H1 (cell line): ENCODE data around the gene ARHGAP15. TPM values are rescaled to one million over a fixed set of nuclear protein-coding genes. Genes with fewer than 3 reads are reported as not detected.

ENCODE experiments used
- CTCF ChIA-PET: fragments of 300-600 bp; sonication (Branson Sonifier 250); formaldehyde crosslinking; loops from one replicate; lab custom pipeline; 2021; ENCODE audit not compliant: partially characterized antibody; lab: Charles Lee
- POLR2A ChIA-PET: fragments of 300-600 bp; sonication (Branson Sonifier 250); formaldehyde crosslinking; loops from one replicate; lab custom pipeline; 2021; ENCODE audit warnings: inconsistent platforms; ENCODE audit not compliant: partially characterized antibody; lab: Charles Lee
- DNase-seq, 2 experiments: peaks; one replicate each; pipeline versions ENCODE4 v3.0.0 to v3.0.0-alpha.2; 2010 to 2022; ENCODE audit warnings: low spot score in 2 of 2, low read depth in 1 of 2, mixed read lengths in 1 of 2
- FAIRE-seq: peaks from 2 replicates; lab custom pipeline; 2011; peaks lifted over from hg19 to GRCh38; lab: Jason Lieb, UNC
- H2AFZ ChIP-seq: 2 replicates; pipeline ENCODE4 v1.8.1; 2012; ENCODE audit warnings: low read length, inconsistent platforms
- H2AK5ac ChIP-seq: 2 replicates; pipeline ENCODE4 v1.6.1; 2013; ENCODE audit warnings: low read depth, low read length
- H2BK120ac ChIP-seq: replicated peaks from 2 replicates; pipeline ENCODE3; 2013; ENCODE audit warnings: low read depth, low read length, inconsistent platforms
- H2BK12ac ChIP-seq: 2 replicates; pipeline ENCODE4 v1.6.1; 2013; ENCODE audit warnings: low read depth, low read length
- H2BK15ac ChIP-seq: 2 replicates; pipeline ENCODE4 v1.6.1; 2013; ENCODE audit warnings: low read length
- H2BK20ac ChIP-seq: 2 replicates; pipeline ENCODE4 v1.6.1; 2013; ENCODE audit warnings: low read length
- H2BK5ac ChIP-seq: 2 replicates; pipeline ENCODE4 v1.6.1; 2013; ENCODE audit warnings: low read depth, low read length
- H3K14ac ChIP-seq: 2 replicates; pipeline ENCODE4 v1.6.1; 2013; ENCODE audit warnings: inconsistent platforms; ENCODE audit not compliant: insufficient read length
- H3K18ac ChIP-seq: 2 replicates; pipeline ENCODE4 v1.6.1; 2013; ENCODE audit warnings: low read length; ENCODE audit errors: extremely low read depth
- H3K23ac ChIP-seq: 2 replicates; pipeline ENCODE4 v1.6.1; 2013; ENCODE audit warnings: inconsistent platforms; ENCODE audit not compliant: insufficient read length
- H3K23me2 ChIP-seq: 2 replicates; pipeline ENCODE4 v1.6.1; 2013; ENCODE audit warnings: low read depth, low read length
- H3K27ac ChIP-seq: 2 replicates; pipeline ENCODE4 v1.6.1; 2011; ENCODE audit warnings: low read depth, low read length, inconsistent platforms
- H3K27me3 ChIP-seq, 4 experiments: replicated peaks in 1 of 4; 1 replicate in 1 of 4; 2 replicates in 3 of 4; pipeline versions ENCODE4 v1.6.1 to v1.8.1; 2011 to 2013; ENCODE audit warnings: low read length in 3 of 4, mild to moderate bottlenecking in 3 of 4, inconsistent platforms in 2 of 4, mixed read lengths in 2 of 4, moderate library complexity in 1 of 4; ENCODE audit not compliant: control insufficient read depth in 3 of 4, insufficient read depth in 3 of 4; ENCODE audit errors: extremely low read depth in 1 of 4
- H3K36me3 ChIP-seq, 4 experiments: 2 replicates each; pipeline versions ENCODE4 v1.6.1 to v1.8.1; 2011 to 2013; ENCODE audit warnings: mild to moderate bottlenecking in 4 of 4, low read length in 3 of 4, moderate library complexity in 2 of 4, control low read depth in 1 of 4, inconsistent platforms in 1 of 4; ENCODE audit not compliant: insufficient read depth in 4 of 4, control insufficient read depth in 2 of 4
- H3K4ac ChIP-seq: replicated peaks from 2 replicates; pipeline ENCODE3; 2013; ENCODE audit warnings: low read length, low read depth, mixed read lengths, inconsistent platforms; ENCODE audit not compliant: insufficient read length
- H3K4me1 ChIP-seq, 4 experiments: replicated peaks in 1 of 4; 1 replicate in 1 of 4; 2 replicates in 3 of 4; pipeline versions ENCODE4 v1.6.1 to v1.8.1; 2011 to 2013; ENCODE audit warnings: low read length in 3 of 4, inconsistent platforms in 2 of 4, mixed read lengths in 1 of 4; ENCODE audit not compliant: insufficient read depth in 4 of 4, control insufficient read depth in 3 of 4
- H3K4me2 ChIP-seq, 2 experiments: 2 replicates each; pipeline versions ENCODE4 v1.6.1 to v1.8.1; 2011 to 2013; ENCODE audit warnings: low read depth in 2 of 2, low read length in 2 of 2, control low read depth in 1 of 2, inconsistent platforms in 1 of 2, mild to moderate bottlenecking in 1 of 2; ENCODE audit not compliant: insufficient read depth in 1 of 2
- H3K4me3 ChIP-seq, 4 experiments: fragments of 200-600, 300-600 bp in 1 of 4; sonication (generic), shearing (Covaris generic), sonication (Bioruptor Twin) in 1 of 4; 2 replicates each; pipeline versions ENCODE4 v1.5.1 to v1.8.1; 2011 to 2016; ENCODE audit warnings: low read length in 4 of 4, low read depth in 3 of 4, control low read depth in 2 of 4, inconsistent platforms in 2 of 4, mild to moderate bottlenecking in 2 of 4, mixed read lengths in 1 of 4, moderate library complexity in 1 of 4; ENCODE audit not compliant: insufficient read depth in 2 of 4; ENCODE audit errors: extremely low read depth in 1 of 4
- H3K56ac ChIP-seq: replicated peaks from 2 replicates; pipeline ENCODE3; 2013; ENCODE audit warnings: low read depth, mild to moderate bottlenecking, mixed read lengths, low read length, inconsistent platforms; ENCODE audit not compliant: insufficient read length
- H3K79me1 ChIP-seq: 2 replicates; pipeline ENCODE4 v1.6.1; 2013; ENCODE audit warnings: low read depth, low read length, control low read depth
- H3K79me2 ChIP-seq, 2 experiments: 2 replicates each; pipeline versions ENCODE4 v1.6.1 to v1.8.1; 2012 to 2013; ENCODE audit warnings: low read length in 2 of 2, mild to moderate bottlenecking in 2 of 2, inconsistent platforms in 1 of 2; ENCODE audit not compliant: insufficient read depth in 2 of 2, control insufficient read depth in 1 of 2
- H3K9ac ChIP-seq, 4 experiments: replicated peaks in 1 of 4; 1 replicate in 1 of 4; 2 replicates in 3 of 4; pipeline versions ENCODE4 v1.6.1 to v1.8.1; 2011 to 2013; ENCODE audit warnings: low read depth in 3 of 4, low read length in 3 of 4, control low read depth in 2 of 4, mild to moderate bottlenecking in 2 of 4, moderate library complexity in 2 of 4, inconsistent platforms in 1 of 4; ENCODE audit errors: extremely low read depth in 1 of 4
- H3K9me3 ChIP-seq, 2 experiments: 2 replicates each; pipeline versions ENCODE4 v1.6.1 to v1.8.1; 2012 to 2013; ENCODE audit warnings: mild to moderate bottlenecking in 2 of 2, moderate library complexity in 2 of 2, control low read depth in 1 of 2, inconsistent platforms in 1 of 2, low read depth in 1 of 2, low read length in 1 of 2, mixed read lengths in 1 of 2; ENCODE audit not compliant: insufficient read depth in 2 of 2
- H4K20me1 ChIP-seq, 2 experiments: replicated peaks in 1 of 2; 2 replicates each; pipeline versions ENCODE3 to v1.8.1; 2011 to 2013; ENCODE audit warnings: inconsistent platforms in 2 of 2, low read length in 2 of 2, mild to moderate bottlenecking in 1 of 2; ENCODE audit not compliant: insufficient read depth in 2 of 2, control insufficient read depth in 1 of 2
- H4K5ac ChIP-seq: 2 replicates; pipeline ENCODE4 v1.6.1; 2013; ENCODE audit warnings: low read length, low read depth, mixed read lengths, inconsistent platforms; ENCODE audit not compliant: insufficient read length
- H4K8ac ChIP-seq: 2 replicates; pipeline ENCODE4 v1.8.0; 2013; ENCODE audit warnings: mild to moderate bottlenecking, moderate library complexity, low read length, inconsistent platforms; ENCODE audit not compliant: insufficient read depth; ENCODE audit errors: extremely low read depth
- H4K91ac ChIP-seq: replicated peaks from 2 replicates; pipeline ENCODE3; 2013; ENCODE audit warnings: low read length, mixed read lengths, inconsistent platforms; ENCODE audit not compliant: insufficient read length
- ASH2L ChIP-seq: fragments of 200-600, 300-600 bp; sonication (generic); IDR thresholded peaks from one replicate; pipeline ENCODE4 v1.7.1; 2017; ENCODE audit warnings: low read length
- CHD1 ChIP-seq: IDR thresholded peaks from 2 replicates; pipeline ENCODE4 v1.6.1; 2012; ENCODE audit warnings: low read depth, low read length, improper control_type of control experiment
- CHD2 ChIP-seq: IDR thresholded peaks from 2 replicates; pipeline ENCODE4 v1.6.1; 2012; ENCODE audit warnings: low read length, improper control_type of control experiment
- CTBP2 ChIP-seq: IDR thresholded peaks from 2 replicates; pipeline ENCODE4 v1.7.0; 2011; ENCODE audit warnings: borderline replicate concordance, mild to moderate bottlenecking, moderate library complexity, mixed read lengths, low read length; ENCODE audit not compliant: insufficient read depth, insufficient read length
- EP300 ChIP-seq, 2 experiments: IDR thresholded peaks; 1 replicate in 1 of 2; 2 replicates in 1 of 2; pipeline ENCODE4 v1.6.1; 2011 to 2012; ENCODE audit warnings: low read depth in 2 of 2, low read length in 2 of 2, mild to moderate bottlenecking in 2 of 2, borderline replicate concordance in 1 of 2, inconsistent platforms in 1 of 2, moderate library complexity in 1 of 2
- FOSL1 ChIP-seq: IDR thresholded peaks from 2 replicates; pipeline ENCODE4 v1.6.1; 2011; ENCODE audit warnings: mild to moderate bottlenecking, low read depth, low read length, moderate library complexity; ENCODE audit not compliant: insufficient read depth
- GABPA ChIP-seq: IDR thresholded peaks from 2 replicates; pipeline ENCODE4 v1.6.1; 2011; ENCODE audit warnings: mild to moderate bottlenecking, low read length, moderate library complexity, borderline replicate concordance; ENCODE audit not compliant: insufficient read depth
- JUND ChIP-seq: IDR thresholded peaks from 2 replicates; pipeline ENCODE4 v1.6.1; 2011; ENCODE audit warnings: mild to moderate bottlenecking, improper control_type of control experiment, low read length
- POLR2A ChIP-seq, 2 experiments: IDR thresholded peaks; 1 replicate in 1 of 2; 2 replicates in 1 of 2; pipeline ENCODE4 v1.6.1; 2011; ENCODE audit warnings: low read depth in 2 of 2, low read length in 2 of 2, mild to moderate bottlenecking in 2 of 2; ENCODE audit errors: control extremely low read depth in 1 of 2
- POLR2AphosphoS5 ChIP-seq: IDR thresholded peaks from 2 replicates; pipeline ENCODE4 v1.6.1; 2011; ENCODE audit warnings: low read depth, low read length
- WGBS, 2 experiments: shearing (Covaris generic) in 1 of 2; methylation state at CpG; one replicate each; pipeline versions ENCODE4 v1.1.6 to v1.1.7; 2013 to 2015; ENCODE audit warnings: low lambda C conversion rate in 2 of 2, mixed read lengths in 2 of 2, inconsistent platforms in 1 of 2, low coverage in 1 of 2, missing lambda C conversion rate in 1 of 2; ENCODE audit not compliant: insufficient replicate concordance in 2 of 2, insufficient coverage in 1 of 2, insufficient read length in 1 of 2; ENCODE audit errors: extremely low coverage in 1 of 2, missing lambda C conversion rate in 1 of 2; 5-methylcytosine and 5-hydroxymethylcytosine counted together
- polyA plus RNA-seq, 7 experiments: library from polyadenylated mRNA; depleted of rRNA in 3 of 7; stranded (reverse) in 5 of 7; unstranded in 2 of 7; fragments of >200 nt in 5 of 7; fragments of 200-250 nt in 2 of 7; gene quantifications; 1 replicate in 5 of 7; 2 replicates in 1 of 7; 4 replicates in 1 of 7; pipeline versions ENCODE4 v1.2.1 to v1.2.3, GENCODE V29; 2011 to 2013; ENCODE audit warnings: missing spikeins in 2 of 7, mixed read lengths in 2 of 7
- total RNA-seq: library from RNA; stranded (reverse); fragmentation: NEBNext Ultra II Directional; extraction: Animal tissue kit (Norgen Biotek cat#: 25700); gene quantifications from 2 replicates; pipeline ENCODE4 v1.2.1, GENCODE V29; 2021
- TF ChIP-seq, protein P1 (sequence below): IDR thresholded peaks from 2 replicates; pipeline ENCODE4 v1.6.1; 2012; ENCODE audit warnings: inconsistent platforms

Gene ARHGAP15
- total and polyA plus RNA-seq, 2 of the 8 experiments (the other 6 are each of a cell fraction or from before 2014, with no cell fraction given) = not detected

- Histone ChIP-seq H2BK5ac (no peak overlapping the region), H2BK120ac (no peak overlapping the region), H2AFZ (no peak overlapping the region), H3K4me2 (no peak overlapping the region), H4K8ac (no peak overlapping the region), H3K36me3 (no peaks in the 10 kb centered on the region), H3K9me3 (no peaks in the 10 kb centered on the region), H2BK20ac (no peak overlapping the region), H4K91ac (no peak overlapping the region), H3K27me3 (no peaks in the 10 kb centered on the region), H3K4me1 (no peaks in the 10 kb centered on the region), H3K79me1 (no peaks in the 10 kb centered on the region), H3K23ac (no peak overlapping the region), H3K9ac (no peak overlapping the region), H3K27ac (no peak overlapping the region), H3K56ac (no peak overlapping the region), H3K79me2 (no peaks in the 10 kb centered on the region), H2BK12ac (no peak overlapping the region), H3K23me2 (no peaks in the 10 kb centered on the region; the same call in 1 of the 2 replicates), H4K5ac (no peak overlapping the region), H2AK5ac (no peak overlapping the region), H3K14ac (no peak overlapping the region), H4K20me1 (no peaks in the 10 kb centered on the region), H3K18ac (no peak overlapping the region), H3K4me3 (no peak overlapping the region), H2BK15ac (no peak overlapping the region), H3K4ac (no peak overlapping the region)
- TF ChIP-seq CHD2 (no peak), POLR2A (IDR thresholded peaks at IDR 0.05; ENCODE audit: control extremely low read depth in 1 of 2, low read depth in 2 of 2, low read length in 2 of 2) (no peak), POLR2AphosphoS5 (no peak), ASH2L (no peak), JUND (no peak), CHD1 (no peak), FOSL1 (no peak), GABPA (no peak), CTBP2 (no peak), EP300 (IDR thresholded peaks at IDR 0.05; ENCODE audit: borderline replicate concordance in 1 of 2, low read depth in 2 of 2, low read length in 2 of 2) (no peak)
- TF ChIP-seq, protein P1, sequence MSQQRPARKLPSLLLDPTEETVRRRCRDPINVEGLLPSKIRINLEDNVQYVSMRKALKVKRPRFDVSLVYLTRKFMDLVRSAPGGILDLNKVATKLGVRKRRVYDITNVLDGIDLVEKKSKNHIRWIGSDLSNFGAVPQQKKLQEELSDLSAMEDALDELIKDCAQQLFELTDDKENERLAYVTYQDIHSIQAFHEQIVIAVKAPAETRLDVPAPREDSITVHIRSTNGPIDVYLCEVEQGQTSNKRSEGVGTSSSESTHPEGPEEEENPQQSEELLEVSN = no peak
- CTCF ChIA-PET = interaction anchor here (0.7 kb wide), 1 partner anchor 120 kb away, joined by 3 read pairs; no protein-coding TSS in a partner anchor
- DNase-seq = no peak
- WGBS, 2 experiments = 88% methylated on average over 3 of the region's 3 CpGs; no CpG with 5 or more reads in 1 of the 2 experiments
- POLR2A ChIA-PET = no interaction called here
- no peak for FAIRE-seq
These were observed 503.6 kb downstream of the ARHGAP15 start for GRCh38 chr2:143632751-143633374.
